Keratinocyte (primary cell): Measurements from ENCODE around the gene CEP164. TPM values are rescaled to one million over a fixed set of nuclear protein-coding genes. Genes with fewer than 3 reads are reported as not detected.
A peak's percentile ranks its signal among the peaks of the same experiment; 100 is the strongest.
"Not testable (repeated sequence)": the region's sequence is repeated elsewhere in the genome, so short reads cannot be mapped to it uniquely, and the experiment has no call there.

Experiments
- DNase-seq: peaks from one replicate; pipeline ENCODE4 v3.0.0-alpha.2; 2011; ENCODE audit warnings: low read depth, missing footprints, low spot score
- FAIRE-seq: peaks from 2 replicates; lab custom pipeline; 2011; peaks lifted over from hg19 to GRCh38; lab: Jason Lieb, UNC
- H2AFZ ChIP-seq: 2 replicates; pipeline ENCODE4 v1.6.0; 2012; ENCODE audit warnings: low read length, control low read depth, inconsistent platforms; ENCODE audit not compliant: control insufficient read depth
- H3K27ac ChIP-seq: 2 replicates; pipeline ENCODE4 v1.5.1; 2011; ENCODE audit warnings: low read length; ENCODE audit not compliant: control insufficient read depth, insufficient read depth
- H3K27me3 ChIP-seq: 3 replicates; pipeline ENCODE4 v1.6.0; 2011; ENCODE audit warnings: low read length; ENCODE audit not compliant: control insufficient read depth, insufficient read depth; ENCODE audit errors: extremely low read depth
- H3K36me3 ChIP-seq, 2 experiments: 2 replicates in 1 of 2; 3 replicates in 1 of 2; pipeline ENCODE4 v1.5.1; 2011; ENCODE audit warnings: low read length in 2 of 2, mild to moderate bottlenecking in 1 of 2; ENCODE audit not compliant: control insufficient read depth in 2 of 2, insufficient read depth in 2 of 2; ENCODE audit errors: extremely low read depth in 1 of 2
- H3K4me1 ChIP-seq: 3 replicates; pipeline ENCODE4 v1.5.1; 2011; ENCODE audit warnings: low read length; ENCODE audit not compliant: control insufficient read depth, insufficient read depth; ENCODE audit errors: extremely low read depth
- H3K4me2 ChIP-seq: 3 replicates; pipeline ENCODE4 v1.6.0; 2011; ENCODE audit warnings: low read depth, low read length; ENCODE audit not compliant: control insufficient read depth, insufficient read depth; ENCODE audit errors: extremely low read depth
- H3K4me3 ChIP-seq, 3 experiments: fragments of 200-600 bp in 1 of 3; sonication (generic) in 1 of 3; 2 replicates in 2 of 3; 3 replicates in 1 of 3; pipeline ENCODE4 v1.5.1; 2011 to 2016; ENCODE audit warnings: low read length in 3 of 3, mild to moderate bottlenecking in 3 of 3, control low read depth in 2 of 3, inconsistent platforms in 1 of 3, low read depth in 1 of 3, mixed read lengths in 1 of 3, mixed run types in 1 of 3, moderate library complexity in 1 of 3; ENCODE audit not compliant: control insufficient read depth in 2 of 3, insufficient read depth in 2 of 3; ENCODE audit errors: extremely low read depth in 1 of 3
- H3K79me2 ChIP-seq: 2 replicates; pipeline ENCODE4 v1.6.0; 2012; ENCODE audit warnings: low read length; ENCODE audit not compliant: control insufficient read depth, insufficient read depth
- H3K9ac ChIP-seq: 3 replicates; pipeline ENCODE4 v1.6.0; 2011; ENCODE audit warnings: low read length; ENCODE audit not compliant: control insufficient read depth, insufficient read depth; ENCODE audit errors: extremely low read depth
- H3K9me1 ChIP-seq: 3 replicates; pipeline ENCODE4 v1.6.0; 2011; ENCODE audit warnings: low read length; ENCODE audit not compliant: control insufficient read depth, insufficient read depth; ENCODE audit errors: extremely low read depth
- H3K9me3 ChIP-seq: 2 replicates; pipeline ENCODE4 v1.5.1; 2012; ENCODE audit warnings: low read depth, low read length; ENCODE audit not compliant: control insufficient read depth
- H4K20me1 ChIP-seq: 3 replicates; pipeline ENCODE4 v1.6.0; 2011; ENCODE audit warnings: low read length; ENCODE audit not compliant: control insufficient read depth, insufficient read depth; ENCODE audit errors: extremely low read depth
- CTCF ChIP-seq, 3 experiments: IDR thresholded peaks in 1 of 3; conservative IDR thresholded peaks in 1 of 3; optimal IDR thresholded peaks in 1 of 3; 2 replicates in 2 of 3; 3 replicates in 1 of 3; pipeline versions ENCODE3 to v1.5.1; 2011; ENCODE audit warnings: low read length in 3 of 3, mild to moderate bottlenecking in 3 of 3, moderate library complexity in 2 of 3, control low read depth in 1 of 3, inconsistent platforms in 1 of 3; ENCODE audit not compliant: insufficient read depth in 2 of 3; ENCODE audit errors: extremely low read depth in 1 of 3
- EZH2 ChIP-seq: IDR thresholded peaks from one replicate; pipeline ENCODE4 v1.6.1; 2012; ENCODE audit warnings: inconsistent platforms, mild to moderate bottlenecking, low read length, moderate library complexity
- dilution Hi-C: fragments of 300-500 bp; cut with MboI; formaldehyde crosslinking; loops from one replicate; pipeline ENCODE4 v1.7.0; 2020; ENCODE audit warnings: low sequenced_read_pairs; ENCODE audit not compliant: extremely low pct_ligation_motif_present
- polyA plus RNA-seq, 5 experiments: library from polyadenylated mRNA; depleted of rRNA in 3 of 5; stranded (reverse) in 3 of 5; stranded (forward) in 1 of 5; unstranded in 1 of 5; fragments of >200 nt; gene quantifications; 1 replicate in 1 of 5; 2 replicates in 3 of 5; 3 replicates in 1 of 5; pipeline versions ENCODE4 v1.2.1 to v1.2.3, GENCODE V29; 2011 to 2012; ENCODE audit warnings: missing spikeins in 2 of 5, low read depth in 1 of 5, low replicate concordance in 1 of 5

The CEP164 gene
- polyA plus RNA-seq, 1 donor (not counting 4 experiments of a cell fraction or from before 2014, with no cell fraction given) = 15.1 TPM

GRCh38 chr11:117318738-117319137, 8.9 kb upstream of the CEP164 start:
- Histone ChIP-seq H3K79me2 (no peaks in the 10 kb centered on the region), H3K9me1 (no peaks in the 10 kb centered on the region), H3K36me3 (no peaks in the 10 kb centered on the region), H3K4me3 (no peak overlapping the region), H3K9me3 (no peaks in the 10 kb centered on the region), H3K4me1 (peaks cover 11% of the 10 kb centered on the region), H2AFZ (peak overlapping the region; percentile 31), H4K20me1 (no peaks in the 10 kb centered on the region), H3K27ac (no peak overlapping the region), H3K4me2 (no peak overlapping the region), H3K27me3 (no peaks in the 10 kb centered on the region), H3K9ac (no peak overlapping the region)
- DNase-seq (no peak), FAIRE-seq (no peak)
- TF ChIP-seq CTCF (optimal IDR thresholded peaks at IDR 0.05 in 1 of 3, IDR thresholded peaks at IDR 0.05 in 1 of 3, conservative IDR thresholded peaks at IDR 0.05 in 1 of 3; ENCODE audit: extremely low read depth in 1 of 3, insufficient read depth in 2 of 3, low read length in 3 of 3) = no peak
- TF ChIP-seq EZH2 = no peak
- dilution Hi-C loops = no loop called here

DNA sequence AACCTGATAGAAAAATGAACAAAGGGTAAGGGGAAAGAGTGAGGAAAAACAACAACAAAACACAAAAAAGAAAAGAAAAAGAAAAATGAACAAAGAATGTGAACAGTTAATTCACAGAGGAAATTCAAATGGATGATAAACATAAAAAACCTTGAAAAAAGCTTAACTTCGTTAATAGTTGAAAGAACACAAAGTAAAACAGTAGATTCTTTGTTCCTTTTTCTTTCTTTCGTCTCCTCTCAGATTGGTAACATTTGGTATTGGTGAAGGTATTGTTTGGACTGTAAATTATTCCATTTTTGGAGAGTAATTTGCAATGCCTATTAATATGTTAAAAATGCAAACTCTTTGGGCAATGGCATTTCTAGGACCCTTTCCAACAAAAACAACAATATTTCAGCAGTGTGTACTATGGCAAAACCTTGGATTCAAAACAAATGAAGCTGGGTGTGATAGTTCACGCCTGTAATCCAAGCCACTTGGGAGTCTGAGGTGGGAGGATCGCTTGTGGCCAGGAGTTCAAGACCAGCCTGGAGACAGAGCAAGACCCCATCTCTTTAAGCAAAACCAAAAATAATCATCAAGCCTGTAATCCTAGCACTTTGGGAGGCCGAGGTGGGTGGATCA, 8.3 kb upstream of the CEP164 start:
- H3K27ac ChIP-seq = no peak overlapping the region
- H3K27me3 ChIP-seq = no peaks in the 10 kb centered on the region
- DNase-seq (no peak), FAIRE-seq (no peak)
- dilution Hi-C loops = no loop called here
- no peaks in the 10 kb centered on the region for H3K9me3 ChIP-seq
- no peak for TF ChIP-seq EZH2
- TF ChIP-seq CTCF (optimal IDR thresholded peaks at IDR 0.05 in 1 of 3, IDR thresholded peaks at IDR 0.05 in 1 of 3, conservative IDR thresholded peaks at IDR 0.05 in 1 of 3; ENCODE audit: extremely low read depth in 1 of 3, insufficient read depth in 2 of 3, low read length in 3 of 3) = no peak
- no peak overlapping the region for H2AFZ ChIP-seq
- no peak overlapping the region for H3K9ac ChIP-seq
- peaks cover 11% of the 10 kb centered on the region for H3K4me1 ChIP-seq
- no peak overlapping the region for H3K4me3 ChIP-seq
- H3K4me2 ChIP-seq = no peak overlapping the region
- H4K20me1 ChIP-seq = no peaks in the 10 kb centered on the region
- no peaks in the 10 kb centered on the region for H3K36me3 ChIP-seq
- H3K9me1 ChIP-seq = no peaks in the 10 kb centered on the region
- H3K79me2 ChIP-seq = no peaks in the 10 kb centered on the region

DNA sequence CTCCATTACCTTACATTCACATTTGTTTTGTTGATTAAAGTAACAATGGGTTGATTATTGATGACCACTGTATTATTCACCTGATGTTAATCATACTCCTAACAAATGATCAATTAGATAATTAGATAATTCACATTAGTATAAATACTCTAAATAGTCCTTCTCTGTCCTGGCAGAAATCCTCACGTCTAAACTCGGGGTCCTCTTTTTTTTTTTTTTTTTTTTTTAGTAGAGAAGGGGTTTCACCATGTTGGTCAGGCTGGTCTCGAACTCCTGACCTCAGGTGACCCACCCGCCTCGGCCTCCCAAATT, 443 bp upstream of the CEP164 start:
- DNase-seq, FAIRE-seq, H3K27me3 ChIP-seq, H3K9me1 ChIP-seq, H3K36me3 ChIP-seq, H3K9me3 ChIP-seq, H4K20me1 ChIP-seq, H3K79me2 ChIP-seq, dilution Hi-C loops: not testable (repeated sequence)
- peak overlapping the region; percentile 76 for H3K27ac ChIP-seq
- H3K9ac ChIP-seq = peak overlapping the region; percentile 88
- H2AFZ ChIP-seq = peak overlapping the region; percentile 52
- peak overlapping the region; percentile 79 for H3K4me2 ChIP-seq
- H3K4me3 ChIP-seq = peak overlapping the region; percentile 36 to 75 (median 75)
- peaks cover 13% of the 10 kb centered on the region for H3K4me1 ChIP-seq
